ENCODE data around the gene KLB.

- no peak for TF ChIP-seq RAD21 (conservative IDR thresholded peaks at IDR 0.05)
- no peak for TF ChIP-seq CTCF (IDR thresholded peaks at IDR 0.05; ENCODE audit: poor library complexity, severe bottlenecking)
Observed at GRCh38 chr4:39365360-39365759, 41.4 kb upstream of the KLB start.
